ENCODE data around the gene IARS1. TPM values are rescaled to one million over a fixed set of nuclear protein-coding genes. Genes with fewer than 3 reads are reported as not detected.

IARS1 gene
- total and polyA plus RNA-seq, 10 of the 15 experiments (the other 5 are each of a cell fraction or from before 2014, with no cell fraction given): 71.0 to 227 (median 153) TPM

- intact Hi-C loops (cut with micrococcal nuclease; ENCODE audit: unreplicated experiment): no loop called here
- ChIA-PET SMC1A (ENCODE audit: uncharacterized antibody, unreplicated experiment) (interaction anchor here (1.7 kb wide), 1 partner anchor 7 kb away, joined by 5 read pairs; no protein-coding TSS in a partner anchor), CTCF (no interaction called here), POLR2A (no interaction called here), RAD21 (ENCODE audit: unreplicated experiment) (interaction anchor here (1.6 kb wide), 1 partner anchor 160 kb away, joined by 4 read pairs; no protein-coding TSS in a partner anchor)
- H3K4me1 ChIP-seq (ENCODE audit: control insufficient read depth, insufficient read depth, low read length): peaks cover 11% of the 10 kb centered on the region
- TF ChIP-seq SUPT20H (IDR thresholded peaks at IDR 0.05; ENCODE audit: borderline replicate concordance, control insufficient read depth, low read depth, low read length) (no peak), KAT2A (conservative IDR thresholded peaks at IDR 0.05; ENCODE audit: control insufficient read depth, low read depth, low read length) (no peak), HDAC6 (IDR thresholded peaks at IDR 0.05; ENCODE audit: unreplicated experiment) (no peak), RB1 (IDR thresholded peaks at IDR 0.05; ENCODE audit: borderline replicate concordance) (no peak), HDAC2 (IDR thresholded peaks at IDR 0.05) (no peak), EP300 (IDR thresholded peaks at IDR 0.05; ENCODE audit: borderline replicate concordance in 1 of 2, control insufficient read depth in 1 of 2, low read depth in 2 of 2, low read length in 2 of 2) (no peak), NKRF (conservative IDR thresholded peaks at IDR 0.05) (no peak), POU2F2 (IDR thresholded peaks at IDR 0.05; ENCODE audit: borderline replicate concordance, low read depth, low read length) (no peak), E2F4 (IDR thresholded peaks at IDR 0.05; ENCODE audit: low read depth, low read length) (no peak), FOXK2 (IDR thresholded peaks at IDR 0.05) (no peak), ZNF207 (IDR thresholded peaks at IDR 0.05; ENCODE audit: borderline replicate concordance) (no peak), SIN3A (IDR thresholded peaks at IDR 0.05; ENCODE audit: low read depth, low read length) (no peak)
- TF ChIP-seq, protein P1, sequence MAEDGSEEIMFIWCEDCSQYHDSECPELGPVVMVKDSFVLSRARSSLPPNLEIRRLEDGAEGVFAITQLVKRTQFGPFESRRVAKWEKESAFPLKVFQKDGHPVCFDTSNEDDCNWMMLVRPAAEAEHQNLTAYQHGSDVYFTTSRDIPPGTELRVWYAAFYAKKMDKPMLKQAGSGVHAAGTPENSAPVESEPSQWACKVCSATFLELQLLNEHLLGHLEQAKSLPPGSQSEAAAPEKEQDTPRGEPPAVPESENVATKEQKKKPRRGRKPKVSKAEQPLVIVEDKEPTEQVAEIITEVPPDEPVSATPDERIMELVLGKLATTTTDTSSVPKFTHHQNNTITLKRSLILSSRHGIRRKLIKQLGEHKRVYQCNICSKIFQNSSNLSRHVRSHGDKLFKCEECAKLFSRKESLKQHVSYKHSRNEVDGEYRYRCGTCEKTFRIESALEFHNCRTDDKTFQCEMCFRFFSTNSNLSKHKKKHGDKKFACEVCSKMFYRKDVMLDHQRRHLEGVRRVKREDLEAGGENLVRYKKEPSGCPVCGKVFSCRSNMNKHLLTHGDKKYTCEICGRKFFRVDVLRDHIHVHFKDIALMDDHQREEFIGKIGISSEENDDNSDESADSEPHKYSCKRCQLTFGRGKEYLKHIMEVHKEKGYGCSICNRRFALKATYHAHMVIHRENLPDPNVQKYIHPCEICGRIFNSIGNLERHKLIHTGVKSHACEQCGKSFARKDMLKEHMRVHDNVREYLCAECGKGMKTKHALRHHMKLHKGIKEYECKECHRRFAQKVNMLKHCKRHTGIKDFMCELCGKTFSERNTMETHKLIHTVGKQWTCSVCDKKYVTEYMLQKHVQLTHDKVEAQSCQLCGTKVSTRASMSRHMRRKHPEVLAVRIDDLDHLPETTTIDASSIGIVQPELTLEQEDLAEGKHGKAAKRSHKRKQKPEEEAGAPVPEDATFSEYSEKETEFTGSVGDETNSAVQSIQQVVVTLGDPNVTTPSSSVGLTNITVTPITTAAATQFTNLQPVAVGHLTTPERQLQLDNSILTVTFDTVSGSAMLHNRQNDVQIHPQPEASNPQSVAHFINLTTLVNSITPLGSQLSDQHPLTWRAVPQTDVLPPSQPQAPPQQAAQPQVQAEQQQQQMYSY (CRISPR knock-in tag; IDR thresholded peaks at IDR 0.05): no peak
- WGBS (ENCODE audit: insufficient coverage, insufficient replicate concordance, low lambda C conversion rate, missing lambda C conversion rate): 79% methylated on average over 3 of the region's 3 CpGs
- 0 out of 2 replicates have a peak overlapping the region, but pooled peaks have one; percentile 30 for H3K4me2 ChIP-seq (ENCODE audit: control insufficient read depth, insufficient read depth)
- no peak overlapping the region for H3K4me3 ChIP-seq
- no peak overlapping the region for H2AFZ ChIP-seq (ENCODE audit: control insufficient read depth, low read depth, low read length)
- no peak overlapping the region; the same call in 1 of the 2 replicates for H3K9ac ChIP-seq (ENCODE audit: control insufficient read depth, insufficient read depth, low read length)
- H3K27ac ChIP-seq (ENCODE audit: control insufficient read depth, insufficient read depth): peak overlapping the region; percentile 15; the same call in 1 of the 2 replicates
- H3K27me3 ChIP-seq (replicated peaks in 1 of 2; ENCODE audit: control insufficient read depth in 2 of 2, insufficient read depth in 2 of 2, low read length in 1 of 2): no peaks in the 10 kb centered on the region
- H3K9me3 ChIP-seq (replicated peaks; ENCODE audit: control insufficient read depth, insufficient read depth, low read length): no peaks in the 10 kb centered on the region
- BruUV-seq (replicated peaks): no TSS peak
- no peak for DNase-seq (ENCODE audit: low read depth, low spot score)
- ATAC-seq: no peak
- no peak for FAIRE-seq
- in situ Hi-C loops (cut with MboI): no loop called here
- H3K79me2 ChIP-seq (ENCODE audit: control insufficient read depth, insufficient read depth, low read length): peaks cover 20% of the 10 kb centered on the region
- peaks cover 0 to 23% of the 10 kb centered on the region in 2 experiments; a peak in 3 of 4 replicates for H3K36me3 ChIP-seq (ENCODE audit: control insufficient read depth in 2 of 2, insufficient read depth in 2 of 2, low read length in 1 of 2)
- H4K20me1 ChIP-seq (ENCODE audit: control insufficient read depth, insufficient read depth): no peaks in the 10 kb centered on the region
Measured at GRCh38 chr9:92298036-92298435, 4.5 kb upstream of the IARS1 start.
